Measurements from ENCODE around the gene URI1.

The URI1 gene

GRCh38 chr19:29941828-29942403, at the start of gene URI1:
TSS of gene URI1 (plus strand) at chr19:29942239. CDS start at chr19:29942548, 309 bp downstream.
- H3K4me3 ChIP-seq (ENCODE audit: low read length): peak within 1 kb of the TSS; percentile 92
- TF ChIP-seq CTCF (conservative IDR thresholded peaks at IDR 0.05; ENCODE audit: low read length): no peak

GRCh38 chr19:29893606-29894284, 48.3 kb upstream of the URI1 start:
- DNase-seq (ENCODE audit: low read depth): no peak
- no peak for TF ChIP-seq CTCF (conservative IDR thresholded peaks at IDR 0.05; ENCODE audit: low read length)
- no peak overlapping the region for H3K4me3 ChIP-seq (ENCODE audit: low read length)

More at GRCh38 chr19:29941828-29942403, at the start of gene URI1:
- peak; percentile 78 for DNase-seq (ENCODE audit: low read depth)

GRCh38 chr19:29896802-29897201, 45.2 kb upstream of the URI1 start:
- no peak for TF ChIP-seq CTCF (conservative IDR thresholded peaks at IDR 0.05; ENCODE audit: low read length)
- DNase-seq (ENCODE audit: low read depth): no peak
- no peak overlapping the region for H3K4me3 ChIP-seq (ENCODE audit: low read length)

DNA sequence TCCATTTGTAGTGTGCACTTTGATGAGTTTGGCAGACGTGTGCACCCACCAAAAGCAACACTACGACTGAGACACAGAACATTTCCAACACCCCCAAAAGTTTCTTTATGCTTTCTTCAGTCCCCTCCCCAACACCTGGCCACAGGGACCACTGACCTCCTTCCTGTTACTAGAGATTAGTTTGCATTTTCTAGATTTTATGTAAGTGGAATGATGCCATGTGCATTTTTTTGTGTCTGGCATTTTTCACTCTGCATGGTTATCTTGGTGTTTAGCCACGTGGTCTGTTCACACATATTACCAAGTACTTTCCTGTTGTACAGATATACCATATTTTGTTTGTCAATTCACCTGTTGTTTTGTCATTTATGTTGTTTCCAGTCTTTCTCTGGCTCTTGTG, 44.6 kb upstream of the URI1 start:
- TF ChIP-seq CTCF (conservative IDR thresholded peaks at IDR 0.05; ENCODE audit: low read length): no peak
- H3K4me3 ChIP-seq (ENCODE audit: low read length): no peak overlapping the region
- no peak for DNase-seq (ENCODE audit: low read depth)

DNA sequence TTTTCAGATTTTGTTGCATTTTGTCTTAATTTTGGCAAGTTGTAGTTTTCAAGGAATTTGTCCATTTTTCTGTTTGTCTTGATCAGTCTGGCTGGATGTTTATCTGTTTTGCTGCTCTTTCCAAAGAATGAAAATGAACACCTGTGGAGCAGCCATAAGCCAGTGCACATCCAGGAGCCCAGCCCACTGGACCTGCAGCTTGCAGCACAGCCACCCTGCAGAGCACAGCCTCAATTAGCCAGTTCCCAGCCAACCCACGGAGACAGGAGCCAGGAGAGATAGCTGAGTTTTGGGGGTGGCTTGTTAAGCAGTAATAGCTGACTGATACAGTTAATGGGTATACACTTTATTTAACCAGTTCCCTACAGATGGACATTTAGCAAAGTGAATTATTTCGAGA, 38.0 kb upstream of the URI1 start:
- H3K4me3 ChIP-seq (ENCODE audit: low read length): no peak overlapping the region
- no peak for TF ChIP-seq CTCF (conservative IDR thresholded peaks at IDR 0.05; ENCODE audit: low read length)
- no peak for DNase-seq (ENCODE audit: low read depth)

GRCh38 chr19:29908963-29909944, 32.8 kb upstream of the URI1 start:
- no peak for TF ChIP-seq CTCF (conservative IDR thresholded peaks at IDR 0.05; ENCODE audit: low read length)
- no peak overlapping the region for H3K4me3 ChIP-seq (ENCODE audit: low read length)
- DNase-seq (ENCODE audit: low read depth): peak; percentile 4

All from AG10803 (cell line).